ENCODE data around the gene NXPH3. TPM values are rescaled to one million over a fixed set of nuclear protein-coding genes. Genes with fewer than 3 reads are reported as not detected.

The NXPH3 gene
- total and polyA plus RNA-seq, 10 of the 15 experiments (the other 5 are each of a cell fraction or from before 2014, with no cell fraction given), result 0.08 to 0.35 (median 0.12) TPM; not detected in 2

GRCh38 chr17:49530118-49530517 is 45.6 kb upstream of the NXPH3 start:
- ATAC-seq (no peak), DNase-seq (ENCODE audit: low read depth, low spot score) (no peak), FAIRE-seq (no peak)
- 94% methylated on average over 1 of the region's 1 CpG for WGBS (ENCODE audit: insufficient coverage, insufficient replicate concordance, low lambda C conversion rate, missing lambda C conversion rate)
- ChIA-PET POLR2A (interaction anchor here (0.7 kb wide), 1 partner anchor 117 kb away, joined by 7 read pairs; no protein-coding TSS in a partner anchor), CTCF (no interaction called here), RAD21 (ENCODE audit: unreplicated experiment) (interaction anchor here (1.1 kb wide), 1 partner anchor 26 kb away, joined by 3 read pairs; no protein-coding TSS in a partner anchor), SMC1A (ENCODE audit: uncharacterized antibody, unreplicated experiment) (no interaction called here)
- Histone ChIP-seq H3K9ac (ENCODE audit: control insufficient read depth, insufficient read depth, low read length) (no peak overlapping the region), H3K79me2 (ENCODE audit: control insufficient read depth, insufficient read depth, low read length) (no peaks in the 10 kb centered on the region), H3K4me1 (ENCODE audit: control insufficient read depth, insufficient read depth, low read length) (0 out of 2 replicates have a peak, but pooled peaks cover 3% of the 10 kb centered on the region), H3K27ac (ENCODE audit: control insufficient read depth, insufficient read depth) (no peak overlapping the region), H3K27me3 (replicated peaks in 1 of 2; ENCODE audit: control insufficient read depth in 2 of 2, insufficient read depth in 2 of 2, low read length in 1 of 2) (no peaks in the 10 kb centered on the region), H3K4me2 (ENCODE audit: control insufficient read depth, insufficient read depth) (no peak overlapping the region), H3K36me3 (ENCODE audit: control insufficient read depth in 2 of 2, insufficient read depth in 2 of 2, low read length in 1 of 2) (no peaks in the 10 kb centered on the region), H3K9me3 (replicated peaks; ENCODE audit: control insufficient read depth, insufficient read depth, low read length) (no peaks in the 10 kb centered on the region), H3K4me3 (no peak overlapping the region), H4K20me1 (ENCODE audit: control insufficient read depth, insufficient read depth) (no peaks in the 10 kb centered on the region; the same call in 1 of the 2 replicates), H2AFZ (ENCODE audit: control insufficient read depth, low read depth, low read length) (no peak overlapping the region)
- in situ Hi-C loops (cut with MboI) (no loop called here), intact Hi-C loops (cut with micrococcal nuclease; ENCODE audit: unreplicated experiment) (no loop called here)
- TF ChIP-seq ZZZ3 (IDR thresholded peaks at IDR 0.05; ENCODE audit: control insufficient read depth, insufficient read length, low read depth), result no peak
- no peak for TF ChIP-seq BRCA1 (IDR thresholded peaks at IDR 0.05; ENCODE audit: low read depth, low read length)
- TF ChIP-seq NFXL1 (IDR thresholded peaks at IDR 0.05; ENCODE audit: borderline replicate concordance), result no peak
- no peak for TF ChIP-seq FOXM1 (IDR thresholded peaks at IDR 0.05; ENCODE audit: low read depth, low read length)
- TF ChIP-seq TBL1XR1 (IDR thresholded peaks at IDR 0.05; ENCODE audit: low read depth, low read length), result no peak
- TF ChIP-seq NKRF (conservative IDR thresholded peaks at IDR 0.05), result no peak
- no peak for TF ChIP-seq ZNF592 (IDR thresholded peaks at IDR 0.05)
- no peak for TF ChIP-seq SIN3A (IDR thresholded peaks at IDR 0.05; ENCODE audit: low read depth, low read length)
- TF ChIP-seq BHLHE40 (IDR thresholded peaks at IDR 0.05; ENCODE audit: borderline replicate concordance in 1 of 2, low read depth in 2 of 2, low read length in 1 of 2), result no peak
- TF ChIP-seq PRDM15 (CRISPR knock-in tag; IDR thresholded peaks at IDR 0.05), result no peak
- no peak for TF ChIP-seq POLR2A (IDR thresholded peaks at IDR 0.05; ENCODE audit: low read depth, low read length)
- no peak for TF ChIP-seq ATF3 (IDR thresholded peaks at IDR 0.05; ENCODE audit: borderline replicate concordance, extremely low read depth, low read depth, low read length)
- TF ChIP-seq ZNF384 (IDR thresholded peaks at IDR 0.05; ENCODE audit: borderline replicate concordance, low read depth, low read length), result no peak
- BruUV-seq (replicated peaks), result no TSS peak

All from GM12878 (cell line).